ENCODE measurements around the gene TAAR1. TPM values are rescaled to one million over a fixed set of nuclear protein-coding genes. Genes with fewer than 3 reads are reported as not detected.
"Not testable (repeated sequence)": the region's sequence is repeated elsewhere in the genome, so short reads cannot be mapped to it uniquely, and the experiment has no call there.

Gene TAAR1
- total RNA-seq, 1 donor from 2014 or later = not detected

GRCh38 chr6:132635288-132635687 lies 23.7 kb downstream of the TAAR1 start:
- not testable (repeated sequence) for H3K4me3 ChIP-seq (ENCODE audit: low read length in 3 of 3); H3K27ac ChIP-seq (ENCODE audit: low read depth, low read length); H3K27me3 ChIP-seq (ENCODE audit: control insufficient read depth in 3 of 3, insufficient read depth in 3 of 3, low read length in 3 of 3); H3K9me3 ChIP-seq (ENCODE audit: control insufficient read depth in 3 of 3, low read length in 3 of 3); H3K9ac ChIP-seq (ENCODE audit: low read depth in 1 of 3, low read length in 3 of 3); H3K4me1 ChIP-seq (ENCODE audit: control insufficient read depth in 3 of 3, insufficient read depth in 3 of 3, low read length in 3 of 3); H3K36me3 ChIP-seq (ENCODE audit: control insufficient read depth in 3 of 3, insufficient read depth in 3 of 3, low read length in 3 of 3)

- Histone ChIP-seq H3K4me3 (ENCODE audit: low read length in 3 of 3) (no peak overlapping the region), H3K36me3 (ENCODE audit: control insufficient read depth in 3 of 3, insufficient read depth in 3 of 3, low read length in 3 of 3) (no peaks in the 10 kb centered on the region), H3K9me3 (ENCODE audit: control insufficient read depth in 3 of 3, low read length in 3 of 3) (no peaks in the 10 kb centered on the region), H3K27ac (ENCODE audit: low read depth, low read length) (no peak overlapping the region), H3K4me1 (ENCODE audit: control insufficient read depth in 3 of 3, insufficient read depth in 3 of 3, low read length in 3 of 3) (no peaks in the 10 kb centered on the region), H3K27me3 (ENCODE audit: control insufficient read depth in 3 of 3, insufficient read depth in 3 of 3, low read length in 3 of 3) (peaks cover 0 to 3% (median 3%) of the 10 kb centered on the region in 3 donors), H3K9ac (ENCODE audit: low read depth in 1 of 3, low read length in 3 of 3) (no peak overlapping the region)
Observed at GRCh38 chr6:132634796-132635195, 24.2 kb downstream of the TAAR1 start.

- H3K27ac ChIP-seq (ENCODE audit: low read depth, low read length) = no peak overlapping the region
- no peaks in the 10 kb centered on the region for H3K4me1 ChIP-seq (ENCODE audit: control insufficient read depth in 3 of 3, insufficient read depth in 3 of 3, low read length in 3 of 3)
- H3K36me3 ChIP-seq (ENCODE audit: control insufficient read depth in 3 of 3, insufficient read depth in 3 of 3, low read length in 3 of 3) = no peaks in the 10 kb centered on the region
- H3K27me3 ChIP-seq (ENCODE audit: control insufficient read depth in 3 of 3, insufficient read depth in 3 of 3, low read length in 3 of 3) = peaks cover 0 to 3% (median 3%) of the 10 kb centered on the region in 3 donors
- no peaks in the 10 kb centered on the region for H3K9me3 ChIP-seq (ENCODE audit: control insufficient read depth in 3 of 3, low read length in 3 of 3)
- no peak overlapping the region for H3K4me3 ChIP-seq (ENCODE audit: low read length in 3 of 3)
- H3K9ac ChIP-seq (ENCODE audit: low read depth in 1 of 3, low read length in 3 of 3) = no peak overlapping the region
Observed at GRCh38 chr6:132633362-132633761, 25.6 kb downstream of the TAAR1 start.

GRCh38 chr6:132624175-132624574 lies 34.8 kb downstream of the TAAR1 start, which contains the start of gene TAAR2:
Gene TAAR2, minus strand, starts transcription at chr6:132624275. Its CDS starts 0 bp downstream, at chr6:132624275.
- Histone ChIP-seq H3K36me3 (ENCODE audit: control insufficient read depth in 3 of 3, insufficient read depth in 3 of 3, low read length in 3 of 3) (no peaks in the 10 kb centered on the region), H3K27me3 (ENCODE audit: control insufficient read depth in 3 of 3, insufficient read depth in 3 of 3, low read length in 3 of 3) (no peaks in the 10 kb centered on the region), H3K4me3 (ENCODE audit: low read length in 3 of 3) (no peak within 1 kb of the TSS), H3K27ac (ENCODE audit: low read depth, low read length) (no peak within 1 kb of the TSS), H3K4me1 (ENCODE audit: control insufficient read depth in 3 of 3, insufficient read depth in 3 of 3, low read length in 3 of 3) (no peaks in the 10 kb centered on the region), H3K9me3 (ENCODE audit: control insufficient read depth in 3 of 3, low read length in 3 of 3) (no peaks in the 10 kb centered on the region), H3K9ac (ENCODE audit: low read depth in 1 of 3, low read length in 3 of 3) (no peak within 1 kb of the TSS)

- Histone ChIP-seq H3K9me3 (ENCODE audit: control insufficient read depth in 3 of 3, low read length in 3 of 3) (no peaks in the 10 kb centered on the region), H3K4me1 (ENCODE audit: control insufficient read depth in 3 of 3, insufficient read depth in 3 of 3, low read length in 3 of 3) (no peaks in the 10 kb centered on the region), H3K27me3 (ENCODE audit: control insufficient read depth in 3 of 3, insufficient read depth in 3 of 3, low read length in 3 of 3) (no peaks in the 10 kb centered on the region), H3K36me3 (ENCODE audit: control insufficient read depth in 3 of 3, insufficient read depth in 3 of 3, low read length in 3 of 3) (no peaks in the 10 kb centered on the region), H3K4me3 (ENCODE audit: low read length in 3 of 3) (no peak overlapping the region), H3K9ac (ENCODE audit: low read depth in 1 of 3, low read length in 3 of 3) (no peak overlapping the region), H3K27ac (ENCODE audit: low read depth, low read length) (no peak overlapping the region)
Observed at GRCh38 chr6:132623106-132623845, 35.7 kb downstream of the TAAR1 start.

GRCh38 chr6:132616677-132617076 lies 42.3 kb downstream of the TAAR1 start:
- peaks cover 0 to 3% (median 0%) of the 10 kb centered on the region in 3 donors for H3K27me3 ChIP-seq (ENCODE audit: control insufficient read depth in 3 of 3, insufficient read depth in 3 of 3, low read length in 3 of 3)
- no peak overlapping the region for H3K9ac ChIP-seq (ENCODE audit: low read depth in 1 of 3, low read length in 3 of 3)
- H3K4me1 ChIP-seq (ENCODE audit: control insufficient read depth in 3 of 3, insufficient read depth in 3 of 3, low read length in 3 of 3) = no peaks in the 10 kb centered on the region
- H3K36me3 ChIP-seq (ENCODE audit: control insufficient read depth in 3 of 3, insufficient read depth in 3 of 3, low read length in 3 of 3) = no peaks in the 10 kb centered on the region
- no peak overlapping the region for H3K27ac ChIP-seq (ENCODE audit: low read depth, low read length)
- H3K4me3 ChIP-seq (ENCODE audit: low read length in 3 of 3) = no peak overlapping the region
- no peaks in the 10 kb centered on the region for H3K9me3 ChIP-seq (ENCODE audit: control insufficient read depth in 3 of 3, low read length in 3 of 3)

GRCh38 chr6:132614554-132614953 lies 44.4 kb downstream of the TAAR1 start:
- H3K36me3 ChIP-seq (ENCODE audit: control insufficient read depth in 3 of 3, insufficient read depth in 3 of 3, low read length in 3 of 3) = no peaks in the 10 kb centered on the region
- no peaks in the 10 kb centered on the region for H3K9me3 ChIP-seq (ENCODE audit: control insufficient read depth in 3 of 3, low read length in 3 of 3)
- no peak overlapping the region for H3K4me3 ChIP-seq (ENCODE audit: low read length in 3 of 3)
- no peak overlapping the region for H3K9ac ChIP-seq (ENCODE audit: low read depth in 1 of 3, low read length in 3 of 3)
- H3K27me3 ChIP-seq (ENCODE audit: control insufficient read depth in 3 of 3, insufficient read depth in 3 of 3, low read length in 3 of 3) = peaks cover 0 to 3% (median 0%) of the 10 kb centered on the region in 3 donors
- H3K27ac ChIP-seq (ENCODE audit: low read depth, low read length) = no peak overlapping the region
- H3K4me1 ChIP-seq (ENCODE audit: control insufficient read depth in 3 of 3, insufficient read depth in 3 of 3, low read length in 3 of 3) = no peaks in the 10 kb centered on the region

- Histone ChIP-seq H3K9ac (ENCODE audit: low read depth in 1 of 3, low read length in 3 of 3) (no peak overlapping the region), H3K27me3 (ENCODE audit: control insufficient read depth in 3 of 3, insufficient read depth in 3 of 3, low read length in 3 of 3) (peaks cover 0 to 3% (median 0%) of the 10 kb centered on the region in 3 donors), H3K36me3 (ENCODE audit: control insufficient read depth in 3 of 3, insufficient read depth in 3 of 3, low read length in 3 of 3) (no peaks in the 10 kb centered on the region), H3K27ac (ENCODE audit: low read depth, low read length) (no peak overlapping the region), H3K9me3 (ENCODE audit: control insufficient read depth in 3 of 3, low read length in 3 of 3) (no peaks in the 10 kb centered on the region), H3K4me1 (ENCODE audit: control insufficient read depth in 3 of 3, insufficient read depth in 3 of 3, low read length in 3 of 3) (no peaks in the 10 kb centered on the region), H3K4me3 (ENCODE audit: low read length in 3 of 3) (no peak overlapping the region)
Observed at GRCh38 chr6:132612449-132613108, 46.4 kb downstream of the TAAR1 start.

- H3K9me3 ChIP-seq (ENCODE audit: control insufficient read depth in 3 of 3, low read length in 3 of 3) = no peaks in the 10 kb centered on the region
- no peaks in the 10 kb centered on the region for H3K4me1 ChIP-seq (ENCODE audit: control insufficient read depth in 3 of 3, insufficient read depth in 3 of 3, low read length in 3 of 3)
- no peaks in the 10 kb centered on the region for H3K27me3 ChIP-seq (ENCODE audit: control insufficient read depth in 3 of 3, insufficient read depth in 3 of 3, low read length in 3 of 3)
- H3K36me3 ChIP-seq (ENCODE audit: control insufficient read depth in 3 of 3, insufficient read depth in 3 of 3, low read length in 3 of 3) = no peaks in the 10 kb centered on the region
- H3K27ac ChIP-seq (ENCODE audit: low read depth, low read length) = no peak overlapping the region
- H3K4me3 ChIP-seq (ENCODE audit: low read length in 3 of 3) = no peak overlapping the region
- no peak overlapping the region for H3K9ac ChIP-seq (ENCODE audit: low read depth in 1 of 3, low read length in 3 of 3)
Observed at GRCh38 chr6:132611616-132612015, 47.4 kb downstream of the TAAR1 start.

GRCh38 chr6:132607544-132608233 lies 51.3 kb downstream of the TAAR1 start:
- Histone ChIP-seq H3K4me3 (ENCODE audit: low read length in 3 of 3) (no peak overlapping the region), H3K9me3 (ENCODE audit: control insufficient read depth in 3 of 3, low read length in 3 of 3) (no peaks in the 10 kb centered on the region), H3K27me3 (ENCODE audit: control insufficient read depth in 3 of 3, insufficient read depth in 3 of 3, low read length in 3 of 3) (no peaks in the 10 kb centered on the region), H3K27ac (ENCODE audit: low read depth, low read length) (no peak overlapping the region), H3K36me3 (ENCODE audit: control insufficient read depth in 3 of 3, insufficient read depth in 3 of 3, low read length in 3 of 3) (no peaks in the 10 kb centered on the region), H3K9ac (ENCODE audit: low read depth in 1 of 3, low read length in 3 of 3) (no peak overlapping the region), H3K4me1 (ENCODE audit: control insufficient read depth in 3 of 3, insufficient read depth in 3 of 3, low read length in 3 of 3) (no peaks in the 10 kb centered on the region)

Data from skeletal muscle tissue (tissue), 4 donors.